ENCODE results near the gene PSMB2. TPM values are rescaled to one million over a fixed set of nuclear protein-coding genes. Genes with fewer than 3 reads are reported as not detected.
A peak's percentile ranks its signal among the peaks of the same experiment; 100 is the strongest.
"Not testable (repeated sequence)": the region's sequence is repeated elsewhere in the genome, so short reads cannot be mapped to it uniquely, and the experiment has no call there.

Gene PSMB2
- total RNA-seq, 2 donors from 2014 or later, result 53.7 to 61.4 TPM

DNA sequence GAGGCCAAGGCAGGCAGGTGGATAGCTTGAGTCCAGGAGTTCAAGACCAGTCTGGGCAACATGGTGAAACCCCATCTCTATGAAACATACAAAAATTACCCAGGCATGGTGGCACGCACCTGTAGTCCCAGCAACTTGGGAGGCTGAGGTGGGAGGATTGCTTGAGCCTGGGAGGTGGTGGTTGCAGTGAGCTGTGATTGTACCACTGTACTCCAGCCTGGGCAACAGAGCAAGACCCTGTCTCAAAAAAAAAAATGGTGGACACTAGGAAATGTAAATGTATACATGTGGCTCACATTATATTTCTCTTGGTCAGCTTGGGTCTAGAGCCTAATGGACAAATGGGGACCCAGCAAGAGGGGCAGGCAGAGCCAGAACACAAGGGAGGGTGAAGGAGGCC, 55.5 kb downstream of the PSMB2 start:
- H3K4me1 Mint-ChIP-seq (ENCODE audit: low read depth); H3K4me3 Mint-ChIP-seq; H3K27me3 Mint-ChIP-seq (ENCODE audit: low read depth); H3K27ac Mint-ChIP-seq; DNase-seq; H3K9me3 Mint-ChIP-seq; ATAC-seq (replicated peaks in 1 of 2); H3K36me3 Mint-ChIP-seq (ENCODE audit: insufficient read depth in 2 of 2): not testable (repeated sequence)

DNA sequence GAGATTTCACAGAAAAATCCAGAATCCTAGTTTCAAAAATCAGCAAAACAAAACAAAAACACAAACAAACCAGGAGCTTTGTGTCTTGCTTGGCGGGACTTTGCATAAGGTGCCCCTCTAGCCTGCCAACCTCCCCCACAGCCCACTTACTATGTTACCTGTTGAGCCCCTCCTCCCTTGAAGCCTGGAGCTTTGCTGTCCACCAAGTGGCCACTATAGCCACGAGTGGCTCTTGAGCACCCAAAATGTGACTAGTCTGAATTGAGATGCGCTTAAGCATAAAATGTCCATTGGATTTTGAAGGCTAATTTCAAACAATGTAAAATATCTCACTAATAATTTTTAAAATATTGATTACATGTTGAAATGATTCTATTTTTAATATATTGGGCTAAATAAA, 56.0 kb downstream of the PSMB2 start:
- no peaks in the 10 kb centered on the region for H3K27me3 Mint-ChIP-seq (ENCODE audit: low read depth)
- no peaks in the 10 kb centered on the region for H3K9me3 Mint-ChIP-seq
- no peaks in the 10 kb centered on the region for H3K4me1 Mint-ChIP-seq (ENCODE audit: low read depth)
- no peaks in the 10 kb centered on the region for H3K36me3 Mint-ChIP-seq (ENCODE audit: insufficient read depth in 2 of 2)
- H3K27ac Mint-ChIP-seq, result no peak overlapping the region
- DNase-seq (no peak), ATAC-seq (replicated peaks in 1 of 2) (no peak)
- no peak overlapping the region for H3K4me3 Mint-ChIP-seq

DNA sequence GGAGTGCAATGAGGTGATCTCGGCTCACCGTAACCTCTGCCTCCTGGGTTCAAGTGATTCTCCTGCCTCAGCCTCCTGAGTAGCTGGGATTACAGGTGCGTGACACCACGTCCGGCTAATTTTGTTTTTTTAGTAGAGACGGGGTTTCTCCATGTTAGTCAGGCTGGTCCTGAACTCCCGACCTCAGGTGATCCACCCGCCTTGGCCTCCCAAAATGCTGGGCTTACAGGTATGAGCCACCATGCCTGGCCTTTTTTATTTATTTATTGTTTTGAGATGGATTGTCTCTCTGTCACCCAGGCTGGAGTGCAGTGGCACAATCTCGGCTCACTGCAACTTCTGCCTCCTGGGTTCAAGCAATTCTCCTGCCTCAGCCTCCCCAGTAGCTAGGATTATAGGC, 59.7 kb downstream of the PSMB2 start:
- H3K27me3 Mint-ChIP-seq (ENCODE audit: low read depth); H3K27ac Mint-ChIP-seq; H3K36me3 Mint-ChIP-seq (ENCODE audit: insufficient read depth in 2 of 2); H3K9me3 Mint-ChIP-seq; ATAC-seq (replicated peaks in 1 of 2); DNase-seq; H3K4me3 Mint-ChIP-seq; H3K4me1 Mint-ChIP-seq (ENCODE audit: low read depth): not testable (repeated sequence)

DNA sequence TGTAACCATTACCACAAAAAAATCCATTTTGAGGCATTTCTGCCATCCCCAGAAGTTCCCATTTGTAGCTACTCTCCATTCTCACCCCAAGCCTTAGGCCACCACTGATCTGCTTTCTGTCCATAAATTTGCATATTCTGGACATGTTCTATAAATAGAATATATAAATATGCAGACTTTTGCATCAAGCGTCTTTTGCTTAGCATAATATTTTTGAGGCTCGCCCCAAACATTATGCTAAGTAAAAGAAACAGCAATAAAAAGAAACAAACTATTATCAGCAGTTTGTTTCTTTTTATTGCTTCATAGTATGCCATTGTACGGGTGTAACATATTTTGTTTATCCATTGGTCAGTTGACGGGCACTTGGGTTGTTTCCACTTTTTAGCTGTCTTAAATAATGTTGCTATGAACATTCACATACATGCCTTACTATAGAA, 60.4 kb downstream of the PSMB2 start:
- H3K4me1 Mint-ChIP-seq (ENCODE audit: low read depth), result peaks cover 10% of the 10 kb centered on the region
- ATAC-seq (replicated peaks in 1 of 2) (no peak), DNase-seq (no peak)
- no peak overlapping the region for H3K4me3 Mint-ChIP-seq
- H3K9me3 Mint-ChIP-seq, result no peaks in the 10 kb centered on the region
- no peak overlapping the region for H3K27ac Mint-ChIP-seq
- peaks cover 0 to 2% of the 10 kb centered on the region in 2 donors for H3K36me3 Mint-ChIP-seq (ENCODE audit: insufficient read depth in 2 of 2)
- H3K27me3 Mint-ChIP-seq (ENCODE audit: low read depth), result no peaks in the 10 kb centered on the region

DNA sequence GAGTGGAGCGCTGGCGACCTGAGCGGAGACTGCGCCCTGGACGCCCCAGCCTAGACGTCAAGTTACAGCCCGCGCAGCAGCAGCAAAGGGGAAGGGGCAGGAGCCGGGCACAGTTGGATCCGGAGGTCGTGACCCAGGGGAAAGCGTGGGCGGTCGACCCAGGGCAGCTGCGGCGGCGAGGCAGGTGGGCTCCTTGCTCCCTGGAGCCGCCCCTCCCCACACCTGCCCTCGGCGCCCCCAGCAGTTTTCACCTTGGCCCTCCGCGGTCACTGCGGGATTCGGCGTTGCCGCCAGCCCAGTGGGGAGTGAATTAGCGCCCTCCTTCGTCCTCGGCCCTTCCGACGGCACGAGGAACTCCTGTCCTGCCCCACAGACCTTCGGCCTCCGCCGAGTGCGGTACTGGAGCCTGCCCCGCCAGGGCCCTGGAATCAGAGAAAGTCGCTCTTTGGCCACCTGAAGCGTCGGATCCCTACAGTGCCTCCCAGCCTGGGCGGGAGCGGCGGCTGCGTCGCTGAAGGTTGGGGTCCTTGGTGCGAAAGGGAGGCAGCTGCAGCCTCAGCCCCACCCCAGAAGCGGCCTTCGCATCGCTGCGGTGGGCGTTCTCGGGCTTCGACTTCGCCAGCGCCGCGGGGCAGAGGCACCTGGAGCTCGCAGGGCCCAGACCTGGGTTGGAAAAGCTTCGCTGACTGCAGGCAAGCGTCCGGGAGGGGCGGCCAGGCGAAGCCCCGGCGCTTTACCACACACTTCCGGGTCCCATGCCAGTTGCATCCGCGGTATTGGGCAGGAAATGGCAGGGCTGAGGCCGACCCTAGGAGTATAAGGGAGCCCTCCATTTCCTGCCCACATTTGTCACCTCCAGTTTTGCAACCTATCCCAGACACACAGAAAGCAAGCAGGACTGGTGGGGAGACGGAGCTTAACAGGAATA, 64.0 kb downstream of the PSMB2 start:
- DNase-seq (peak; percentile 75 to 77), ATAC-seq (replicated peaks in 1 of 2) (peak; percentile 89 to 93)
- H3K4me3 Mint-ChIP-seq, result peak overlapping the region; percentile 82 to 94
- H3K4me1 Mint-ChIP-seq (ENCODE audit: low read depth), result peaks cover 10% of the 10 kb centered on the region
- peak overlapping the region; percentile 88 for H3K27ac Mint-ChIP-seq
- peaks cover 4% of the 10 kb centered on the region for H3K27me3 Mint-ChIP-seq (ENCODE audit: low read depth)
- peaks cover 0 to 2% of the 10 kb centered on the region in 2 donors for H3K36me3 Mint-ChIP-seq (ENCODE audit: insufficient read depth in 2 of 2)
- no peaks in the 10 kb centered on the region for H3K9me3 Mint-ChIP-seq

DNA sequence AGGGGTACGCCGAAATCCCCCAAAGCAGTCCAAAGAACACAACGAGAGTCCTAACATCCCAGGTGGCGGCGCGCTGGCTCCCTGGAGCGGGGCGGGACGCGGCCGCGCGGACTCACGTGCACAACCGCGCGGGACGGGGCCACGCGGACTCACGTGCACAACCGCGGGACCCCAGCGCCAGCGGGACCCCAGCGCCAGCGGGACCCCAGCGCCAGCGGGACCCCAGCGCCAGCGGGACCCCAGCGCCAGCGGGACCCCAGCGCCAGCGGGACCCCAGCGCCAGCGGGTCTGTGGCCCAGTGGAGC, 64.6 kb downstream of the PSMB2 start:
- H3K4me1 Mint-ChIP-seq (ENCODE audit: low read depth); ATAC-seq (replicated peaks in 1 of 2); H3K9me3 Mint-ChIP-seq; DNase-seq; H3K36me3 Mint-ChIP-seq (ENCODE audit: insufficient read depth in 2 of 2); H3K27ac Mint-ChIP-seq: not testable (repeated sequence)
- Mint-ChIP-seq H3K27me3 (ENCODE audit: low read depth) (peaks cover 10% of the 10 kb centered on the region), H3K4me3 (peak overlapping the region; percentile 81 to 94)

DNA sequence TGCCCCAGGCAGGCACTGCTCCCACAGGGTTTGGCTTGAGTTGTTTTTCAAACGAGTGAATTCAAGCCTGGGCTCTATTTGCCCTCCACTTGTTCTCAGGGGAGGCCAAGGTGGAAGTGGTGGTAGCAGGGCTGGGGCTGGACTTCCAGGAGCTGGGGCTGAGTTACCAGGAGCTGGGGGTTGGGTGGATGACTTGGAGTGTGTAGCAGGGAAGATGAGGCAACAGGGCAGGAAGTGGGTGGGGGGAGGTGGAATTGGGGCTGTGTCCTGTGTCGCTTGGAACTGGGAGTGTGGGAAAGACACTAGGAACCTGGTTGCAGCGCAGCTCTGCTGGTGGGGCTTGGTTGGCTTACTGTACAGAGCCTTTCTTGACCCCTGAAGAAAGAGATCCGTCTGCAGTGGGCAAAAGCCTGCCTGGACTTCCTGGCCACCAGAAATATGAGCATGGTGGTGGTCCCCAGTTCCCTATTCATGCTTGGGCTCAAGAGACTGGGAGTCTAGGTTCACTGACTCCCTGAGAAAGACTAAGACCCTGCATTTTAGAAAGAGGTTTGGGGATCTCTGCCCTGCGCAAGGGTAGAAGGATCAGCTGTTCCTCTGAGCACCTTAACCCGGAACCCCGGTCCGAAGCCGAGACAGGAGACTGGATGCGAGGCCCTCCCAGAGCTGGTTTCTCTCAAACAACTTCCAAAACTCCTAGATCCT, 65.1 kb downstream of the PSMB2 start:
- H3K36me3 Mint-ChIP-seq (ENCODE audit: insufficient read depth in 2 of 2), result peaks cover 0 to 2% of the 10 kb centered on the region in 2 donors
- peak overlapping the region; percentile 29 for H3K27ac Mint-ChIP-seq
- H3K27me3 Mint-ChIP-seq (ENCODE audit: low read depth), result peaks cover 13% of the 10 kb centered on the region
- ATAC-seq (replicated peaks in 1 of 2) (no peak), DNase-seq (no peak)
- H3K4me1 Mint-ChIP-seq (ENCODE audit: low read depth), result peaks cover 10% of the 10 kb centered on the region
- no peaks in the 10 kb centered on the region for H3K9me3 Mint-ChIP-seq
- H3K4me3 Mint-ChIP-seq, result peak overlapping the region; percentile 75 to 81

DNA sequence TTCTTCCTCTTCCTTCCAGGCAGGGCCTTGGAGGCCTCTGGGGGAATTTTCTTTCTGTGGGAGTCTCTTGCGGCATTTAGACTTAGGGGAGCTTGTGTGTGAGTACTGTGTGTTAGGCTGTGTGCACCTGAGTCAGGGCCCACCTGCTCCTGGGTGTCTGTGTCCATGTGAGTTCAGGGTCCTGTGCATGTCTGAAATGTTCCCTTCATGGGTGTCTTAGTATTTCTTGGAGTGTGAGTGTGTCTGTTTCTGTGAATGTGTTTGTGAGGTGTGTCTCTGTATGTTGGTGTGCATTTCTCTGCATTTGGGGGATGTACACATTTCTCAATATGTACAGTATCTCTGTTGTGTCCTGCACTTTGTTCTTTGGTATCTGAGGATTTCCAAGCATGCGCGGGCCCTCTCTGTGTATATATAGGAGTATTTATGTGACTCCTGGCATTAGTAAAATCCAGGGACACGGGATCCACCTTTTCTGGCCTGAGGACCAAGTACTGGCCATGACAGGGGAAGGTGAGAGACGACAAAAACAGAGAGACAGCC, 65.8 kb downstream of the PSMB2 start:
- Mint-ChIP-seq H3K27me3 (ENCODE audit: low read depth) (peaks cover 17% of the 10 kb centered on the region), H3K9me3 (no peaks in the 10 kb centered on the region), H3K36me3 (ENCODE audit: insufficient read depth in 2 of 2) (peaks cover 0 to 2% of the 10 kb centered on the region in 2 donors), H3K4me1 (ENCODE audit: low read depth) (peaks cover 10% of the 10 kb centered on the region), H3K4me3 (peak overlapping the region; percentile 50 to 53), H3K27ac (no peak overlapping the region)
- DNase-seq, result no peak
- no peak for ATAC-seq (replicated peaks in 1 of 2)

DNA sequence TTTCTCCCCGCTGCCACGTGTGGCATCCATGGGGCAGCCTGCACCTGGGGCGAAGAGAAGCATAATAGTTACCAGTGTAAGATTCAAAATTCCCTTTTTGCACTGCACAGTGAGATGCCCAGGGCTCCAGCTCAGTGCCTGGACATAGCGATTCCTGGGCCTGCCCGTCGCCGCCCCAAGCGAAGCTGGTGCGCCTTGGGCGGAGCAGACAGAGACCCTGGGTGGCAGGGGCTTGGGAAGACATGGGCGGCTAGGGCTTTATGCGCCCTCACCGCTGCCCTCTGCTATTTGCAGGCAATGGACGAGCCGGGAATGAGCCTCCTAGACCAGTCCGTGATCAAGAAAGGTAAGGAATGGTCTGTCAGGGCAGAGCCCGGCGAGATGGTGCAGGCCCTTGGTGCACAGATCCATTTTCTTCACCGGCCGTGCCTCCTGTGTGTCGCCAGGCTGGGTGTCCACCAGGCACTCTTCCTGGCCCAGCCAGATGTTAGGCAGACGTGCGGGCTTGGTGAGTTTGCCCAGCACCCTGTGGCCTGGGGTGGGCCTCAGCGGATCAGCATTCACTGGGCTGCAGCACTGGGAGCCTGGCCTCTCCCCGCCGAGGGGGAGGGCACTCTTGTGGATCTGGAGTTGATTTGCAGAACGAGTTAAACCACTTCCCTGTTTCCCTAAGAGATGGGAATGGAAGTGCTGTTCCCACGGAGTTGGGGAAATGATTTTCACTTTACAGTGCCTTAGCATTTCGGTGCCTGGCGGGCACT, 66.5 kb downstream of the PSMB2 start:
- H3K36me3 Mint-ChIP-seq (ENCODE audit: insufficient read depth in 2 of 2), result peaks cover 0 to 2% of the 10 kb centered on the region in 2 donors
- H3K27me3 Mint-ChIP-seq (ENCODE audit: low read depth), result peaks cover 19% of the 10 kb centered on the region
- ATAC-seq (replicated peaks in 1 of 2), result no peak
- H3K9me3 Mint-ChIP-seq, result no peaks in the 10 kb centered on the region
- no peak overlapping the region for H3K27ac Mint-ChIP-seq
- H3K4me1 Mint-ChIP-seq (ENCODE audit: low read depth), result peaks cover 10% of the 10 kb centered on the region
- H3K4me3 Mint-ChIP-seq, result no peak overlapping the region
- DNase-seq, result no peak

DNA sequence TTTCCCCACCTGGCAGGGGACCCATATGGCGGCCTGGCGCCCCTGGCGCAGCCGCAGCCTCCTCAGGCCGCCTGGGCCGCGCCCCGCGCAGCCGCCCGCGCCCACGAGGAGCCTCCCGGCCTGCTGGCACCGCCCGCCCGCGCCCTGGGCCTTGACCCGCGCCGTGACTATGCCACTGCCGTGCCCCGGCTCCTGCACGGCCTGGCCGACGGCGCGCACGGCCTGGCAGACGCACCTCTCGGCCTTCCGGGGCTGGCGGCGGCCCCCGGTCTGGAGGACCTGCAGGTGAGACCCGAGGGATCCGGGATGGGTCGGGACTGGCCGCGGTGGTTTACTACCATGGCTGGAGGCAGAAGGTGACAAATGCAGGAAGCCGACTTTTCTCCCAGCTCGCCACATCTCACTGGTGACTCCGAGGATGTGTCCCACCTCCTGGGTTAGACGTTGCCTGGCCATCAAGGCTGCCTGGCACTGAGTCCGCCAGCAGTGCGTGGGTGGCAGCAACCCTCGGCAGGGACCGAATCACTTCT, 67.1 kb downstream of the PSMB2 start:
- ATAC-seq (replicated peaks in 1 of 2) (no peak), DNase-seq (no peak)
- Mint-ChIP-seq H3K36me3 (ENCODE audit: insufficient read depth in 2 of 2) (peaks cover 0 to 2% of the 10 kb centered on the region in 2 donors), H3K4me3 (no peak overlapping the region), H3K9me3 (no peaks in the 10 kb centered on the region), H3K4me1 (ENCODE audit: low read depth) (peaks cover 10% of the 10 kb centered on the region), H3K27me3 (ENCODE audit: low read depth) (peaks cover 19% of the 10 kb centered on the region), H3K27ac (no peak overlapping the region)

DNA sequence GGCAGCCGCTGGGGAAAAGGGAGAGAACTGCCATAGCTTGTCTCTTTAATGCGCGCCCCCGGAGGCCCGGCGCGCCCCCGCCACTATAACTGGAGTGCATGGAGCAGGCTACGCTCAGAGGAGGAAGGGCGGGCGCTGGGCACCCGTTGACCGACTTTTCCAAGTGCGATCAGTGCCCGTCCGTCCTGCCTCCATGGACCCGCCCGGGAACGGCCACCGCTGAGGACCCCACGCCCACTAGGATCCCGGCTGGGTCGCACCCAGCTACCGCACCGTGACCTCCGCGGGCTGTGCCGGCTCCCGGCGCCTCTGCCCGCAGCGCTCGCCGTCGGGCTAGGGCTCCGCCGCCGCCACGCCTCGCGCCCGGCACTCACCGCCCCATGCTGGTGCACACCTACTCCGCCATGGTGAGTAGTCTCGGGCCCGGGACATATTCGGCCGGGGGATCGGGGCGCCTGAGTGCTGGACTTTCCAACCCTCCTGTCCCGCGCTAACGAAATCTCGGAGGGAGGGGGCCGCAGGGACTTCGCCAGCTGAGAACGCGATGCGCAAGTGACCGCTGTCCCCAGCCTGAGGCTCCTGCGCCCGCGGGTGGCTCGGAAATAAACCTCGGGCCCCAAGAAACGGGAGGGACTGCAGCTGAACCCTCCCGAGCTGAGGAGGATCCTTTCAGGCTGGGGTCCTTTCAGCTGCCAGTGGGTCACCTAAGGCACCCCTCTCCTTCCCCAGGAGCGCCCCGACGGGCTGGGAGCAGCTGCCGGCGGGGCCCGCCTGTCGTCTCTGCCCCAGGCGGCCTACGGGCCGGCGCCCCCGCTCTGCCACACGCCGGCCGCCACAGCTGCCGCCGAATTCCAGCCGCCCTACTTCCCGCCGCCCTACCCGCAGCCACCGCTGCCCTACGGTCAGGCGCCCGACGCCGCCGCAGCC, 67.9 kb downstream of the PSMB2 start, which contains the start of gene TFAP2E:
Gene TFAP2E, plus strand, starts transcription at position 117 of the 927 bp plus-strand sequence. Its CDS starts 264 bp downstream, at position 381.
- no peaks in the 10 kb centered on the region for H3K9me3 Mint-ChIP-seq
- H3K4me3 Mint-ChIP-seq, result peak within 1 kb of the TSS in 1 of 2 donors; percentile 46
- no peak for DNase-seq
- H3K27me3 Mint-ChIP-seq (ENCODE audit: low read depth), result peaks cover 19% of the 10 kb centered on the region
- H3K4me1 Mint-ChIP-seq (ENCODE audit: low read depth), result peaks cover 10% of the 10 kb centered on the region
- H3K27ac Mint-ChIP-seq, result no peak within 1 kb of the TSS
- no peak for ATAC-seq (replicated peaks in 1 of 2)
- peaks cover 0 to 2% of the 10 kb centered on the region in 2 donors for H3K36me3 Mint-ChIP-seq (ENCODE audit: insufficient read depth in 2 of 2)

DNA sequence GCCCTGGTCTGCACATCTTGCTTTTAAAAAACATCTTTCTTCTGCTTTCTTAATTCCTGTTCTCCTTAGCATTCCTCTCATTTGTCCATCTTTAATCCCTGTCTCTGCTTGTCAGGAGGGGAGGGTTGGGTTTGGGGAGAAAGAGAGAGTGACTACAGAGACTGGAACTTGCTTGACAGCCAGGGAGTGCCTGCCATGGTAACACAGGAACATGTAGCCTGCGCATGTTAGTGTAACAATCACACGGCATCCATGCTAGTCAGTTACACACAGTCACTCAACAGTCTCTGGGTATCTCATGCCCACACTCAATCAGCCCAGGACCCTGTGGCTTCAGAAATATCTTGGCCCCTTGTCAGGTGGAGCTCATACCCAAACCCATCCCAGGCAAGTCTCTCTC, 69.0 kb downstream of the PSMB2 start:
- H3K27me3 Mint-ChIP-seq (ENCODE audit: low read depth), result peaks cover 19% of the 10 kb centered on the region
- H3K4me1 Mint-ChIP-seq (ENCODE audit: low read depth), result no peaks in the 10 kb centered on the region
- no peaks in the 10 kb centered on the region for H3K36me3 Mint-ChIP-seq (ENCODE audit: insufficient read depth in 2 of 2)
- H3K9me3 Mint-ChIP-seq, result no peaks in the 10 kb centered on the region
- H3K4me3 Mint-ChIP-seq, result no peak overlapping the region
- DNase-seq, result no peak
- H3K27ac Mint-ChIP-seq, result no peak overlapping the region
- no peak for ATAC-seq (replicated peaks in 1 of 2)
